ENCODE data around the gene TSSK3.
A peak's percentile ranks its signal among the peaks of the same experiment; 100 is the strongest.
"Not testable (repeated sequence)": the region's sequence is repeated elsewhere in the genome, so short reads cannot be mapped to it uniquely, and the experiment has no call there.

TSSK3 gene

DNA sequence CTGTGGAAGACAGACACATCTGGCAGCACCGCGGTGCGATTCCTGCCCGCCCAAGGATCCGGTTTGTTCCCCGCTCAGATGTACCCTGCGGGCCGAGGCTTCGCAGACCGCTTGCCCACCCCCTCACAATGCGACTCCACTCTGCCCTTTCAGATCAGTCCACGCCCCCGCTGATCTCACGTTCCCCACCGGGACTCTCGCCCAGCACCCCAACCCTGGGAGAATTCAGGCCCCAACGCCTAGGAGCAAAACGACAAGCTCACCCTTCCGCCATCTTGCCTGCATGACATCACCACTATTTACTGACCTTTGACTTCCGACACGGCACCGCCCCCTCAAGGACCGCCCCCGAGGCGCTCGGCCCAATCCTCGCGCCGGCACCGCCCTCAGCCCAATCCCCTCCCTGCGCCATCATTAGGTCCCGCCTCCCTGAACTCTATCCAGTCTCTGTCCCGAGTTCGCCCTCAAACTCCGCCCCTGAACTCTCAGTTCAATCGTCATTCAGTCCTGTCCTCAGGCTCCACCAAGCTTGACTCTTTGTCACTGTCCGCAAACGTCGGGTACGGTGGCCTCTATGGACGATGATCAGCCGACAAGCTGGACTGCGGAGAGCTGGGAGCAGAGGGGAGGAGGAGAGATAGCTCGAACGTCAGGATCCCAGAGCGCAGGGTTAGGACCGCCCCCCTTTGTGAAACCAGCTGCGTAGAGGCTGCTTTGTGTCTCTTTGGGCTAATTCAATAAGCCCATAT is 32.0 kb downstream of the TSSK3 start, which contains the start of gene BSDC1:
Gene BSDC1, minus strand, starts transcription at position 301 of the 749 bp plus-strand sequence. Its CDS starts 27 bp downstream, at position 274.
- peak; percentile 99 for DNase-seq (ENCODE audit: low read depth)
- TF ChIP-seq CTCF (IDR thresholded peaks at IDR 0.05; ENCODE audit: low read depth, low read length) (no peak), POLR2A (IDR thresholded peaks at IDR 0.05; ENCODE audit: extremely low read depth, insufficient read length) (peak; percentile 60), MYC (IDR thresholded peaks at IDR 0.05; ENCODE audit: low read depth, low read length) (peak; percentile 8), MAX (IDR thresholded peaks at IDR 0.05; ENCODE audit: low read depth, low read length) (peak; percentile 5; the same call in 1 of the 2 replicates)
- peak within 1 kb of the TSS; percentile 89 for H3K4me3 ChIP-seq (ENCODE audit: low read depth, low read length)

DNA sequence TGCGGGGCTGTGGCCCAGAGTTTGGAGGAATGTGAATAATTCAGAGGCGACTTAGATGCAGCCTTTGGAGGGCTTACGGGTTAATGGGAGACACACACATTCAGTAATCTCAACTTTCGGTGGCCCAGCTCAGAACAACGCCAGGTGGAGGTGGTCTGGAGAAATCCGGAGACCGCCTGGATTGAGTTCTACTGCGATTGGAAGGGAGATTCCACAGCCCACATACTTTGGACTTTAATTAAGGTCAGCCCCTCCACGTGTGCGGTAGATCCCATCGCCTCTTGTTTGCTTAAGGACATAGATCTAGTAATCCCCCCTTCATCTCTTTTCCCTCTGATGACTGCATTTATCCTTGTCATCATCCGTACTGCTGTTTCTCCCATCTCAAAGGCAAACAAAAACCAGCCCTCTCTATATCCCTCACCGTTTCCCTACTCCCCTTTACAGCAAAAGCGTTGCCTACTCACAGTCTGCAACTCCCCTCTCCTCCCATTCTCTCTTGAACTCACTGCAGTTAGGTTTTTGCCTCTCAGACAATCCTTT is 32.6 kb downstream of the TSSK3 start:
- DNase-seq (ENCODE audit: low read depth): no peak
- TF ChIP-seq MYC (IDR thresholded peaks at IDR 0.05; ENCODE audit: low read depth, low read length) (peak; percentile 28; the same call in 1 of the 2 replicates), MAX (IDR thresholded peaks at IDR 0.05; ENCODE audit: low read depth, low read length) (no peak; the same call in 1 of the 2 replicates)
- peak overlapping the region; percentile 68 for H3K4me3 ChIP-seq (ENCODE audit: low read depth, low read length)

DNA sequence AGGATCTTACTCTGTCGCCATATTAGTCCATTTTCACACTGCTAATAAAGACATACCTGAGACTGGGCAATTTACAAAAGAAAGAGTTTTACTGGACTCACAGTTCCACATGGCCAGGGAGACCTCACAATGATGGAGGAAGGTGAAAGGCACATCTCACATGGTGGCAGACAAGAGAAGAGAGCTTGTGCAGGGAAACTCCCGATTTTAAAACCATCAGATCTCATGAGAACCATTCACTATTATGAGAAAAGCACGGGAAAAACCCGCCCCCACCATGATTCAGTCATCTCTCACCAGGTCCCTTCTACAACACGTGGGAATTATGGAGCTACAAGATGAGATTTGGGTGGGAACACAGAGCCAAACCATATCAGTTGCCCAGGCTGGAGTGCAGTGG is 34.2 kb downstream of the TSSK3 start:
- H3K4me3 ChIP-seq (ENCODE audit: low read depth, low read length); DNase-seq (ENCODE audit: low read depth): not testable (repeated sequence)

DNA sequence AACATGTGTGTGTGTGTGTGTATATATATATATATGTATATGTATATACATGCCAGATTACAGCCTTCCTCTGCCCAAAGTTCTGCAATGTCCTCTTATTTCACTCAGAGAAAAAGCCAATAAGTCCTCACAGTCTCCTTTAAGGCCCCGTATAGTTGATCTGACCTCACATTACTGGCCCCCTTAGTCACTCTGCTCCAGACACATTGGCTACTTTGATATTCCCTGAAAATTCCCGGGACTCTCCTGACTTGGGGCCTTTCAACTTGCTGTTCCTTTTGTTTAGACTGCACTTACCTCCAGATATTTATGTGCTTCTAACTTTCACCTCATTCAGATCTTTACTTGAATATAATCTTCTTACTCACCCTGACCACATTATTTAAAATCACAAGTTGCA is 36.1 kb downstream of the TSSK3 start:
- H3K4me3 ChIP-seq (ENCODE audit: low read depth, low read length): no peak overlapping the region
- TF ChIP-seq MYC (IDR thresholded peaks at IDR 0.05; ENCODE audit: low read depth, low read length): no peak
- TF ChIP-seq POLR2A (IDR thresholded peaks at IDR 0.05; ENCODE audit: extremely low read depth, insufficient read length): no peak
- TF ChIP-seq CTCF (IDR thresholded peaks at IDR 0.05; ENCODE audit: low read depth, low read length): no peak
- TF ChIP-seq MAX (IDR thresholded peaks at IDR 0.05; ENCODE audit: low read depth, low read length): no peak
- no peak for DNase-seq (ENCODE audit: low read depth)

GRCh38 chr1:32399843-32400242 is 37.5 kb downstream of the TSSK3 start:
- no peak for TF ChIP-seq CTCF (IDR thresholded peaks at IDR 0.05; ENCODE audit: low read depth, low read length)
- TF ChIP-seq POLR2A (IDR thresholded peaks at IDR 0.05; ENCODE audit: extremely low read depth, insufficient read length): no peak
- no peak for TF ChIP-seq MAX (IDR thresholded peaks at IDR 0.05; ENCODE audit: low read depth, low read length)
- no peak for TF ChIP-seq MYC (IDR thresholded peaks at IDR 0.05; ENCODE audit: low read depth, low read length)
- DNase-seq (ENCODE audit: low read depth): no peak
- H3K4me3 ChIP-seq (ENCODE audit: low read depth, low read length): no peak overlapping the region

DNA sequence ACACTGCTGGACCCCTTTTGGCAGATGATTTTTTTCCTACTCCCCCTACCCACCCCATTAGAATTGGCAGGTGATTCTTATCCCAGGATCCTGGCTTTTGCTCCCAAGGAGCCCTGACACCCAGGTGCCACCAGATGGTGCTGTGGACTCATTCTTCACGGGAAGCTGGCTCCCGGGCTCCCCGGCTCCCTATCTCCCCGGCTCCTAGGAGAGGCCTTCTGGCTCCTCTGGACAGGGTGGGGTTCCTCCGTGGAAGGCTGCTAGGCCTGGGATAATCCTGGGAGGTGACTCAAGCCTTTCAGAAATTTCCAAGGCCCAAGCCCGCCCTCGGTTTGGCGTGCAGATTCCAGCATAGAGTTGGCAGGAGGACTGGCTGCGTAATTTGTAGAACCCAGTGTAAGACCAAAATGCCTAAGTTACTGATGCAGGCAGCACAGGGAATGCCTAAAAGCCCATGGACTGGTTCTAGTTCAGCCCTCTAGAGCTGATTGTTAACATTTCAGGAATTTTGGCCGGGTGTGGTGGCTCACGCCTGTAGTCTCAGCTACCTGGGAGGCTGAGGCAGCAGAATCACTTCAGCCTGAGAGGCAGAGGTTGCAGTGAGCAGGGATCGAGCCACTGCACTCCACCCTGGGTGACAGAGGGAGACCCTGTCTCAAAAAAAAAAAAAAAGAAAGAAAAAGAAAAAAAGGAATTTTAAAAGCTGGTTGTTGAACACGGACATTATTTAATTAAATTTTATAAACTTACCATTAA is 38.7 kb downstream of the TSSK3 start:
- H3K4me3 ChIP-seq (ENCODE audit: low read depth, low read length): no peak overlapping the region
- DNase-seq (ENCODE audit: low read depth): peak; percentile 61
- peak; percentile 85 for TF ChIP-seq CTCF (IDR thresholded peaks at IDR 0.05; ENCODE audit: low read depth, low read length)
- no peak for TF ChIP-seq MAX (IDR thresholded peaks at IDR 0.05; ENCODE audit: low read depth, low read length)
